ENCODE results near the gene CEP128. TPM values are rescaled to one million over a fixed set of nuclear protein-coding genes. Genes with fewer than 3 reads are reported as not detected.

Gene CEP128
- total RNA-seq, 1 experiment from 2014 or later = 12.0 TPM

DNA sequence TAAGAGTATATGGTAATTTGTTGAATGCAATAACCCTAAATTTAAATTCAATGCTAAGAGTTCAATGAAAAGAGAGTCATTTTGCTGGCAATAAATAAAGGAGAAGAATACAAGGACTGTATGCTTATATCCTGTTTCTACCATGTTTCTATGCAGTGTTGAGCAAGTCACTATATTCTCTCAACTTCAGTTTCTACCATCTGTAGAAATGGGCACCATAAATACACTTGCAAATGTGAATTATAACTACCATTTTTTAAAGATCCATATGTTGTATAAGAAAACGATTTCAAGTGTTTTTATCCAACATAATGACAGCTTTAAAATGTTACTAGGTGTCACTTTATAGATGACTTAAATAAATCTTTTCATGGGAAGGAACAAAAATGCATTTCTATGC lies 170.3 kb downstream of the CEP128 start:
- no peaks in the 10 kb centered on the region for H3K27me3 Mint-ChIP-seq (ENCODE audit: low read depth)
- H3K36me3 Mint-ChIP-seq = no peaks in the 10 kb centered on the region
- ATAC-seq (no peak), DNase-seq (ENCODE audit: low spot score) (no peak)
- no peaks in the 10 kb centered on the region; the same call in 1 of the 2 replicates for H3K9me3 Mint-ChIP-seq
- ChIA-PET POLR2A (no interaction called here), CTCF (no interaction called here)
- TF ChIP-seq, protein P1, sequence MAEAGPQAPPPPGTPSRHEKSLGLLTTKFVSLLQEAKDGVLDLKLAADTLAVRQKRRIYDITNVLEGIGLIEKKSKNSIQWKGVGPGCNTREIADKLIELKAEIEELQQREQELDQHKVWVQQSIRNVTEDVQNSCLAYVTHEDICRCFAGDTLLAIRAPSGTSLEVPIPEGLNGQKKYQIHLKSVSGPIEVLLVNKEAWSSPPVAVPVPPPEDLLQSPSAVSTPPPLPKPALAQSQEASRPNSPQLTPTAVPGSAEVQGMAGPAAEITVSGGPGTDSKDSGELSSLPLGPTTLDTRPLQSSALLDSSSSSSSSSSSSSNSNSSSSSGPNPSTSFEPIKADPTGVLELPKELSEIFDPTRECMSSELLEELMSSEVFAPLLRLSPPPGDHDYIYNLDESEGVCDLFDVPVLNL (CRISPR knock-in tag; IDR thresholded peaks at IDR 0.05; ENCODE audit: borderline replicate concordance, low read depth) = no peak
- TF ChIP-seq, protein P2, sequence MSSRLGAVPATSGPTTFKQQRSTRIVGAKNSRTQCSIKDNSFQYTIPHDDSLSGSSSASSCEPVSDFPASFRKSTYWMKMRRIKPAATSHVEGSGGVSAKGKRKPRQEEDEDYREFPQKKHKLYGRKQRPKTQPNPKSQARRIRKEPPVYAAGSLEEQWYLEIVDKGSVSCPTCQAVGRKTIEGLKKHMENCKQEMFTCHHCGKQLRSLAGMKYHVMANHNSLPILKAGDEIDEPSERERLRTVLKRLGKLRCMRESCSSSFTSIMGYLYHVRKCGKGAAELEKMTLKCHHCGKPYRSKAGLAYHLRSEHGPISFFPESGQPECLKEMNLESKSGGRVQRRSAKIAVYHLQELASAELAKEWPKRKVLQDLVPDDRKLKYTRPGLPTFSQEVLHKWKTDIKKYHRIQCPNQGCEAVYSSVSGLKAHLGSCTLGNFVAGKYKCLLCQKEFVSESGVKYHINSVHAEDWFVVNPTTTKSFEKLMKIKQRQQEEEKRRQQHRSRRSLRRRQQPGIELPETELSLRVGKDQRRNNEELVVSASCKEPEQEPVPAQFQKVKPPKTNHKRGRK (CRISPR knock-in tag; IDR thresholded peaks at IDR 0.05; ENCODE audit: borderline replicate concordance) = no peak
- TF ChIP-seq GABPB1 (CRISPR knock-in tag; IDR thresholded peaks at IDR 0.05) (no peak), SMAD4 (CRISPR knock-in tag; IDR thresholded peaks at IDR 0.05) (no peak), FOXP4 (CRISPR knock-in tag; IDR thresholded peaks at IDR 0.05) (no peak), IRF2 (CRISPR knock-in tag; IDR thresholded peaks at IDR 0.05; ENCODE audit: borderline replicate concordance, low read depth) (no peak)
- TF ChIP-seq, protein P3, sequence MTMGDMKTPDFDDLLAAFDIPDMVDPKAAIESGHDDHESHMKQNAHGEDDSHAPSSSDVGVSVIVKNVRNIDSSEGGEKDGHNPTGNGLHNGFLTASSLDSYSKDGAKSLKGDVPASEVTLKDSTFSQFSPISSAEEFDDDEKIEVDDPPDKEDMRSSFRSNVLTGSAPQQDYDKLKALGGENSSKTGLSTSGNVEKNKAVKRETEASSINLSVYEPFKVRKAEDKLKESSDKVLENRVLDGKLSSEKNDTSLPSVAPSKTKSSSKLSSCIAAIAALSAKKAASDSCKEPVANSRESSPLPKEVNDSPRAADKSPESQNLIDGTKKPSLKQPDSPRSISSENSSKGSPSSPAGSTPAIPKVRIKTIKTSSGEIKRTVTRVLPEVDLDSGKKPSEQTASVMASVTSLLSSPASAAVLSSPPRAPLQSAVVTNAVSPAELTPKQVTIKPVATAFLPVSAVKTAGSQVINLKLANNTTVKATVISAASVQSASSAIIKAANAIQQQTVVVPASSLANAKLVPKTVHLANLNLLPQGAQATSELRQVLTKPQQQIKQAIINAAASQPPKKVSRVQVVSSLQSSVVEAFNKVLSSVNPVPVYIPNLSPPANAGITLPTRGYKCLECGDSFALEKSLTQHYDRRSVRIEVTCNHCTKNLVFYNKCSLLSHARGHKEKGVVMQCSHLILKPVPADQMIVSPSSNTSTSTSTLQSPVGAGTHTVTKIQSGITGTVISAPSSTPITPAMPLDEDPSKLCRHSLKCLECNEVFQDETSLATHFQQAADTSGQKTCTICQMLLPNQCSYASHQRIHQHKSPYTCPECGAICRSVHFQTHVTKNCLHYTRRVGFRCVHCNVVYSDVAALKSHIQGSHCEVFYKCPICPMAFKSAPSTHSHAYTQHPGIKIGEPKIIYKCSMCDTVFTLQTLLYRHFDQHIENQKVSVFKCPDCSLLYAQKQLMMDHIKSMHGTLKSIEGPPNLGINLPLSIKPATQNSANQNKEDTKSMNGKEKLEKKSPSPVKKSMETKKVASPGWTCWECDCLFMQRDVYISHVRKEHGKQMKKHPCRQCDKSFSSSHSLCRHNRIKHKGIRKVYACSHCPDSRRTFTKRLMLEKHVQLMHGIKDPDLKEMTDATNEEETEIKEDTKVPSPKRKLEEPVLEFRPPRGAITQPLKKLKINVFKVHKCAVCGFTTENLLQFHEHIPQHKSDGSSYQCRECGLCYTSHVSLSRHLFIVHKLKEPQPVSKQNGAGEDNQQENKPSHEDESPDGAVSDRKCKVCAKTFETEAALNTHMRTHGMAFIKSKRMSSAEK (CRISPR knock-in tag; IDR thresholded peaks at IDR 0.05; ENCODE audit: borderline replicate concordance) = no peak
- no peak overlapping the region for H3K27ac Mint-ChIP-seq
- H3K4me1 Mint-ChIP-seq = peaks cover 10% of the 10 kb centered on the region; the same call in 1 of the 2 replicates
- no peak overlapping the region for H3K4me3 Mint-ChIP-seq

- Mint-ChIP-seq H3K36me3 (no peaks in the 10 kb centered on the region), H3K4me1 (peaks cover 10% of the 10 kb centered on the region; the same call in 1 of the 2 replicates), H3K4me3 (no peak overlapping the region), H3K27ac (no peak overlapping the region), H3K27me3 (ENCODE audit: low read depth) (no peaks in the 10 kb centered on the region), H3K9me3 (no peaks in the 10 kb centered on the region; the same call in 1 of the 2 replicates)
- no peak for ATAC-seq
- ChIA-PET CTCF (no interaction called here), POLR2A (no interaction called here)
- no peak for DNase-seq (ENCODE audit: low spot score)
- TF ChIP-seq ZNF263 (CRISPR knock-in tag; IDR thresholded peaks at IDR 0.05; ENCODE audit: low read depth) (no peak), JAZF1 (CRISPR knock-in tag; IDR thresholded peaks at IDR 0.05) (no peak), ZMAT4 (CRISPR knock-in tag; IDR thresholded peaks at IDR 0.05) (no peak), GTF2I (CRISPR knock-in tag; conservative IDR thresholded peaks at IDR 0.05) (no peak), NFE2L1 (CRISPR knock-in tag; IDR thresholded peaks at IDR 0.05) (no peak), PREB (CRISPR knock-in tag; IDR thresholded peaks at IDR 0.05; ENCODE audit: borderline replicate concordance) (no peak)
Measured at GRCh38 chr14:80770114-80770908, 171.2 kb downstream of the CEP128 start.

Measured in WTC11 (cell line).